ENCODE measurements around the gene HOXA11.

HOXA11 gene

GRCh38 chr7:27201580-27202017, 16.6 kb upstream of the HOXA11 start:
- 3% methylated on average over 3 of the region's 4 CpGs for WGBS (ENCODE audit: insufficient coverage)
- no peaks in the 10 kb centered on the region for H3K36me3 ChIP-seq (ENCODE audit: control insufficient read depth in 4 of 4, insufficient read depth in 4 of 4, low read length in 3 of 4)
- peaks cover 28 to 99% (median 76%) of the 10 kb centered on the region in 5 experiments for H3K27me3 ChIP-seq (replicated peaks in 2 of 5; ENCODE audit: control insufficient read depth in 4 of 5, insufficient read depth in 5 of 5, low read length in 4 of 5)
- POLR2A ChIA-PET = interaction anchor here (0.6 kb wide), 1 partner anchor 9 kb away, joined by 3 read pairs; no protein-coding TSS in a partner anchor
- H3K27ac ChIP-seq (ENCODE audit: insufficient read depth in 1 of 2, low read depth in 1 of 2, low read length in 2 of 2, poor library complexity in 1 of 2, severe bottlenecking in 2 of 2) = no peak overlapping the region
- peak overlapping the region in 3 of 7 experiments; percentile 4 to 41 (median 39) for H3K4me3 ChIP-seq (ENCODE audit: control insufficient read depth in 1 of 7, extremely low read depth in 1 of 7, insufficient read depth in 4 of 7, low read depth in 2 of 7, low read length in 6 of 7)
- DNase-seq = no peak
- no peaks in the 10 kb centered on the region for H3K9me3 ChIP-seq (ENCODE audit: control extremely low read depth in 1 of 5, control insufficient read depth in 4 of 5, insufficient read depth in 2 of 5, low read depth in 1 of 5, low read length in 4 of 5)
- CTCF ChIA-PET = interaction anchor here (1.0 to 1.6 kb wide), 3 partner anchors 9 to 15 kb away, joined by 3 to 4 read pairs (median 3); no protein-coding TSS in a partner anchor
- peaks cover 0 to 39% (median 36%) of the 10 kb centered on the region in 4 experiments for H3K4me1 ChIP-seq (ENCODE audit: control extremely low read depth in 1 of 4, control insufficient read depth in 4 of 4, insufficient read depth in 4 of 4, low read length in 3 of 4)

GRCh38 chr7:27200761-27201579, 15.9 kb upstream of the HOXA11 start:
- WGBS (ENCODE audit: insufficient coverage) = 3% methylated on average over 9 of the region's 14 CpGs
- Histone ChIP-seq H3K27me3 (replicated peaks in 2 of 5; ENCODE audit: control insufficient read depth in 4 of 5, insufficient read depth in 5 of 5, low read length in 4 of 5) (peaks cover 25 to 99% (median 73%) of the 10 kb centered on the region in 5 experiments), H3K4me1 (ENCODE audit: control extremely low read depth in 1 of 4, control insufficient read depth in 4 of 4, insufficient read depth in 4 of 4, low read length in 3 of 4) (peaks cover 0 to 39% (median 36%) of the 10 kb centered on the region in 4 experiments), H3K9me3 (ENCODE audit: control extremely low read depth in 1 of 5, control insufficient read depth in 4 of 5, insufficient read depth in 2 of 5, low read depth in 1 of 5, low read length in 4 of 5) (no peaks in the 10 kb centered on the region), H3K27ac (ENCODE audit: insufficient read depth in 1 of 2, low read depth in 1 of 2, low read length in 2 of 2, poor library complexity in 1 of 2, severe bottlenecking in 2 of 2) (no peak overlapping the region), H3K36me3 (ENCODE audit: control insufficient read depth in 4 of 4, insufficient read depth in 4 of 4, low read length in 3 of 4) (no peaks in the 10 kb centered on the region), H3K4me3 (ENCODE audit: control insufficient read depth in 1 of 7, extremely low read depth in 1 of 7, insufficient read depth in 4 of 7, low read depth in 2 of 7, low read length in 6 of 7) (peak overlapping the region in 4 of 7 experiments; percentile 37 to 59 (median 46))
- ChIA-PET POLR2A (interaction anchor here (0.6 to 0.9 kb wide), 2 partner anchors 10 to 574 kb away, joined by 3 read pairs; no protein-coding TSS in a partner anchor), CTCF (interaction anchor here (0.6 to 1.4 kb wide), 2 partner anchors 10 to 573 kb away, joined by 3 to 4 read pairs; no protein-coding TSS in a partner anchor)
- DNase-seq = peak; percentile 53 to 71 (median 69)

GRCh38 chr7:27199849-27200760, 15.1 kb upstream of the HOXA11 start, which contains the start of gene HOXA13:
TSS of gene HOXA13 (minus strand) at chr7:27200091. CDS start at chr7:27200077, 14 bp downstream.
- CTCF ChIA-PET = interaction anchor here (0.7 to 2.1 kb wide), 7 partner anchors 8 to 820 kb away, joined by 3 to 10 read pairs (median 4); no protein-coding TSS in a partner anchor
- no peaks in the 10 kb centered on the region for H3K36me3 ChIP-seq (ENCODE audit: control insufficient read depth in 4 of 4, insufficient read depth in 4 of 4, low read length in 3 of 4)
- H3K9me3 ChIP-seq (ENCODE audit: control extremely low read depth in 1 of 5, control insufficient read depth in 4 of 5, insufficient read depth in 2 of 5, low read depth in 1 of 5, low read length in 4 of 5) = no peaks in the 10 kb centered on the region
- 1% methylated on average over 73 of the region's 99 CpGs for WGBS (ENCODE audit: insufficient coverage)
- peaks cover 0 to 35% (median 33%) of the 10 kb centered on the region in 4 experiments for H3K4me1 ChIP-seq (ENCODE audit: control extremely low read depth in 1 of 4, control insufficient read depth in 4 of 4, insufficient read depth in 4 of 4, low read length in 3 of 4)
- POLR2A ChIA-PET = interaction anchor here (0.9 kb wide), 1 partner anchor 574 kb away, joined by 3 read pairs; no protein-coding TSS in a partner anchor
- no peak within 1 kb of the TSS for H3K27ac ChIP-seq (ENCODE audit: insufficient read depth in 1 of 2, low read depth in 1 of 2, low read length in 2 of 2, poor library complexity in 1 of 2, severe bottlenecking in 2 of 2)
- DNase-seq = peak in 1 of 3 donors; percentile 50
- H3K27me3 ChIP-seq (replicated peaks in 2 of 5; ENCODE audit: control insufficient read depth in 4 of 5, insufficient read depth in 5 of 5, low read length in 4 of 5) = peaks cover 27 to 99% (median 71%) of the 10 kb centered on the region in 5 experiments
- peak within 1 kb of the TSS in 5 of 7 experiments; percentile 13 to 59 (median 37) for H3K4me3 ChIP-seq (ENCODE audit: control insufficient read depth in 1 of 7, extremely low read depth in 1 of 7, insufficient read depth in 4 of 7, low read depth in 2 of 7, low read length in 6 of 7)

- CTCF ChIA-PET = interaction anchor here (0.7 to 2.1 kb wide), 10 partner anchors 9 to 821 kb away, joined by 3 to 10 read pairs (median 3); no protein-coding TSS in a partner anchor
- Histone ChIP-seq H3K36me3 (ENCODE audit: control insufficient read depth in 4 of 4, insufficient read depth in 4 of 4, low read length in 3 of 4) (no peaks in the 10 kb centered on the region), H3K4me3 (ENCODE audit: control insufficient read depth in 1 of 7, extremely low read depth in 1 of 7, insufficient read depth in 4 of 7, low read depth in 2 of 7, low read length in 6 of 7) (peak overlapping the region in 1 of 7 experiments; percentile 36), H3K27ac (ENCODE audit: insufficient read depth in 1 of 2, low read depth in 1 of 2, low read length in 2 of 2, poor library complexity in 1 of 2, severe bottlenecking in 2 of 2) (no peak overlapping the region), H3K9me3 (ENCODE audit: control extremely low read depth in 1 of 5, control insufficient read depth in 4 of 5, insufficient read depth in 2 of 5, low read depth in 1 of 5, low read length in 4 of 5) (no peaks in the 10 kb centered on the region), H3K4me1 (ENCODE audit: control extremely low read depth in 1 of 4, control insufficient read depth in 4 of 4, insufficient read depth in 4 of 4, low read length in 3 of 4) (peaks cover 0 to 31% (median 29%) of the 10 kb centered on the region in 4 experiments), H3K27me3 (replicated peaks in 2 of 5; ENCODE audit: control insufficient read depth in 4 of 5, insufficient read depth in 5 of 5, low read length in 4 of 5) (peaks cover 35 to 99% (median 71%) of the 10 kb centered on the region in 5 experiments)
- WGBS (ENCODE audit: insufficient coverage) = 1% methylated on average over 84 of the region's 93 CpGs
- peak in 1 of 3 donors; percentile 53 for DNase-seq
- POLR2A ChIA-PET = no interaction called here
Observed at GRCh38 chr7:27198871-27199801, 14.1 kb upstream of the HOXA11 start.

- POLR2A ChIA-PET = no interaction called here
- no peaks in the 10 kb centered on the region for H3K36me3 ChIP-seq (ENCODE audit: control insufficient read depth in 4 of 4, insufficient read depth in 4 of 4, low read length in 3 of 4)
- no peak overlapping the region for H3K4me3 ChIP-seq (ENCODE audit: control insufficient read depth in 1 of 7, extremely low read depth in 1 of 7, insufficient read depth in 4 of 7, low read depth in 2 of 7, low read length in 6 of 7)
- no peak for DNase-seq
- CTCF ChIA-PET = interaction anchor here (0.7 to 2.1 kb wide), 7 partner anchors 10 to 821 kb away, joined by 3 to 10 read pairs (median 3); no protein-coding TSS in a partner anchor
- H3K9me3 ChIP-seq (ENCODE audit: control extremely low read depth in 1 of 5, control insufficient read depth in 4 of 5, insufficient read depth in 2 of 5, low read depth in 1 of 5, low read length in 4 of 5) = no peaks in the 10 kb centered on the region
- H3K27ac ChIP-seq (ENCODE audit: insufficient read depth in 1 of 2, low read depth in 1 of 2, low read length in 2 of 2, poor library complexity in 1 of 2, severe bottlenecking in 2 of 2) = no peak overlapping the region
- 8% methylated on average over 22 of the region's 29 CpGs for WGBS (ENCODE audit: insufficient coverage)
- peaks cover 42 to 99% (median 71%) of the 10 kb centered on the region in 5 experiments for H3K27me3 ChIP-seq (replicated peaks in 2 of 5; ENCODE audit: control insufficient read depth in 4 of 5, insufficient read depth in 5 of 5, low read length in 4 of 5)
- peaks cover 0 to 36% (median 29%) of the 10 kb centered on the region in 4 experiments for H3K4me1 ChIP-seq (ENCODE audit: control extremely low read depth in 1 of 4, control insufficient read depth in 4 of 4, insufficient read depth in 4 of 4, low read length in 3 of 4)
Observed at GRCh38 chr7:27198138-27198841, 13.3 kb upstream of the HOXA11 start.
